Fibroblast of skin of right quadriceps (primary cell): ENCODE measurements around the gene CLEC16A.
"Not testable (repeated sequence)": the region's sequence is repeated elsewhere in the genome, so short reads cannot be mapped to it uniquely, and the experiment has no call there.

ENCODE experiments used
- DNase-seq: peaks from one replicate; pipeline ENCODE4 v3.0.0-alpha.2; 2013

Gene CLEC16A

GRCh38 chr16:11210260-11210659, 265.9 kb downstream of the CLEC16A start:
- no peak for DNase-seq

GRCh38 chr16:11211061-11211976, 267.0 kb downstream of the CLEC16A start:
- DNase-seq: no peak

DNA sequence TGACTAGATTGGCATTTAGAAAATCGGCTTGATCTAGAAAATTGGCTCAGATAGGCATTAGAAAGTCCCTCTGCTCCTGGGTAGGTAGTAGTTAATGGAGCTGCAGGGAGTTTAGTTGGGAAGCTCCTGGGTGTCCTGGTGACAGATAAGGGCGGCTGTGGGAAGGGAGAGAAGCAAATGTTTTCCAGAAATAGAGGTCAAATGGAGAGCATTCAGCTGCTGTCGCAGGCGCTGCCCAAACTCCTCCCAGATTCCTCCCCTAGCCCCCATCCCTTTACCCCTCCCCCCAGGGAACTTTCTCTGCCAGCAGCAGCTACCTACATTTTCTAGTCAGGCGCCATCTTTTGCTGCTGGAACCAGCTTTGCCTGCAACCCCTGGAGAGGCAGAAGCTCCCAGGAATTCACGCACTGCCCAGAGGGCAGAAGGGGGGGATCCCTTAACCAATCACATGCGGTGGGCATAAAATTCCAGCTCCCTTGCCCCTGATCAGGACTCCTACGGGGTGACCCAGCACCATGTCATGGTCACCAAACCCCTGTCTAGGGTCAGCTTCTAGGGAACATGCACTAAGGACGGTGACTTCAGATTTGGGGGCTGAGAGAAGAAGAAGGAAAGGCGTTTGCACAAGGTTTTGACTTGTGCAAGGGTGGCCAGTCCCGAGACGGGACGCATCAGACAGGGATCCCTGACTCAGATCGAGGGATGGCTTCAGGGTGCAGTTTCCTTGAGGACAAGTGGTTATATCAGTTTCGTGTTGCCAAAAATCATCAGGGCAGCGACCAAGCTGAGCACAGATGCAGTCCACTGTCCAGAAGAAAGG, 267.8 kb downstream of the CLEC16A start:
- no peak for DNase-seq

- no peak for DNase-seq
These were observed 268.4 kb downstream of the CLEC16A start for GRCh38 chr16:11212798-11213196.

DNA sequence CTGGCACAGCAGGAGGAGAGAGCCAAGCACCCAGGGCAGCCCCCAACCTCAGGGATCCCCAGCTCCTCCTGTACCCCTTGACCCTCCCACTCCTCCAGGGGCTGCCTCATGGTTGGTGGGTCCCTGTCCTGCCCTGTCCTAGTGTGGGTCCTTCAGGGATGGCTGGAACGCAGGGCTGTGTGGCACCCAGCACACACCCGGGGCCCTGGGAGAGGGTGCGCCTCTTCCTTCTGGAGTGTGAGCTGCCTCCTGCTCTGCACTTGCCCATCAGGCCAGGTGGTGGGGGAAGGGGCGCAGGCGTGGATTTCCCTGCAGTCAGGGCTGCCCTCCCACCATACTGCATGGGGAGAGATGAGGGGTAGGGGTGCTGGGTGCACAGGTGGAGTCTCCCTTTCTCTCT, 269.0 kb downstream of the CLEC16A start:
- DNase-seq: no peak

DNA sequence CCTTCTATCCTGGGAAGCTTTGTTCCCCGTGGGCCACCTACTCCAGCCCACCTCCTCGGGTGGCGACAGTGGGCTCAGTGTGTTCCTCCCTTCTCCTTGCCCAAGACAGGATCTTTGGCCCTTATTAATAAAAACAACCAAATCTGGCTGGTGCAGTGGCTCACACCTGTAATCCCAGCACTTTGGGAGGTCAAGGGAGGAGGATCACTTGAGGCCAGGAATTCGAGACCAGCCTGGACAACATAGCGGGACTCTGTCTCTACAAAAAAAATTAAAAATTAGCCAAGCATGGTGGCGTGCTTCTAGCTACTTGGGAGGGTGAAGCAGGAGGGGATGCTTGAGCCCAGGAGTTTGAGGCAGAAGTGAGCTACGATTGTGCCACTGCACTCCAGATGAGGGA, 269.4 kb downstream of the CLEC16A start:
- no peak for DNase-seq

GRCh38 chr16:11215935-11216556, 271.7 kb downstream of the CLEC16A start:
- DNase-seq: no peak

DNA sequence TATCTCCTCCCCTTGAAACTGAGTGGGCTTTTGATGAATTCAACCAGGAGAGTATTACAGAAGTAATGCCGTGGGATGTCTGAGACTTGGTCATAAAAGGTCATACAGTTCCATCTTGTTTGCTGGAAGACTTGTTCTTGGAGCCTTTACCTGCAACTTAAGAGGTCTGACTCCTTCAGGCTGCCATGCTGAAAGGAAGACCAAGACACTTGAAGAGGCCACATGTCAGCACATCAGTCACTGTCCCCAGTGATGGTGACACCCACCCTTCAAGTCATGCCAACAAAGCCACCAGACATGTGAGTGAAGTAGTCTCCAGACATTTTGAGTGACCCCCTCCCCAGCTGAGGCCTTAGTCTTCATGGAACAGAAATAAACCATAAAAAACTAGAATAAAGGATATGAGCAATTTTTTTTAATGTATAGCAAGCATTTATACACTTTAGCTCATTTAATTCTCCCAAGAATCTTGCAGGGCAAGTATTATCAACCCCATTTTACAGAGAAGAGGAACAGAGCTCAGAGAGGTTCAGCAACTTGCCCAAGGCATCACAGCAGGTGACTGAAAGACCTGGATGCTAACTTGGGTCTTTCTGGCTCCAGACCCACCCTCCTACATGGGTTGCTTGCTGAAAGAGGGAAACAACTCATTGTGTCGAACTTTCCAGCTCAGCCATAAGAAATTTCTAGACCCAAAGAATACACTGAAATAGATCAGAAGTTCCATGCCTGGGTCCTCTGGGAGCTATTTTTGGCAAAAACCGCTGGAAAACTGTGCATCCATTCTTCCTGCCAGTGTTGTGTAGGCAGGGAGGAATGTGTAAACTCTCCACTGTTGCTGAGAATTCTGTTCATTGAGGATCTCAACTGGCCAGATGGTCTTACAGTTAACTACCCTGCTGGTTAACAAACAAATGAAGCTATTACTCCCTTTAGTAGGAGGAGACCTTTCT, 273.6 kb downstream of the CLEC16A start:
- DNase-seq: no peak

DNA sequence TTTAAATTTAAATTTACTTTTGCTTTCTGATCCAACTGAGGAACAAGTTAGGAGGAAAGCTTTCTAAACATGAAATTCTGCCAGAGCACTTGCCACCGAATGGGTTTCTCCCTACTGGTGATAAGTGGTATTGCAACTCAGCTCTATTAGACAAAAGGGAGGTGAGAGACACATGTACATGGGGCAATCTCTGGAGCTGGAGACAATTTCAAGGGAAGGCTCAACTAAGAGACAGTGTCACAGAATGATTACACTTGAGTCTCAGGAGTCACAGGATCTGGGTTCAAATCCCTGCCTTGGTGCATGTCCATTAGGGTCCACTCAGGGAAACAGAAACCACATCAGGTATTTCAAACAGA, 274.2 kb downstream of the CLEC16A start:
- DNase-seq: no peak

GRCh38 chr16:11219178-11219577, 274.8 kb downstream of the CLEC16A start:
- DNase-seq: no peak

- not testable (repeated sequence) for DNase-seq
These were observed 276.1 kb downstream of the CLEC16A start for GRCh38 chr16:11220507-11220906.

DNA sequence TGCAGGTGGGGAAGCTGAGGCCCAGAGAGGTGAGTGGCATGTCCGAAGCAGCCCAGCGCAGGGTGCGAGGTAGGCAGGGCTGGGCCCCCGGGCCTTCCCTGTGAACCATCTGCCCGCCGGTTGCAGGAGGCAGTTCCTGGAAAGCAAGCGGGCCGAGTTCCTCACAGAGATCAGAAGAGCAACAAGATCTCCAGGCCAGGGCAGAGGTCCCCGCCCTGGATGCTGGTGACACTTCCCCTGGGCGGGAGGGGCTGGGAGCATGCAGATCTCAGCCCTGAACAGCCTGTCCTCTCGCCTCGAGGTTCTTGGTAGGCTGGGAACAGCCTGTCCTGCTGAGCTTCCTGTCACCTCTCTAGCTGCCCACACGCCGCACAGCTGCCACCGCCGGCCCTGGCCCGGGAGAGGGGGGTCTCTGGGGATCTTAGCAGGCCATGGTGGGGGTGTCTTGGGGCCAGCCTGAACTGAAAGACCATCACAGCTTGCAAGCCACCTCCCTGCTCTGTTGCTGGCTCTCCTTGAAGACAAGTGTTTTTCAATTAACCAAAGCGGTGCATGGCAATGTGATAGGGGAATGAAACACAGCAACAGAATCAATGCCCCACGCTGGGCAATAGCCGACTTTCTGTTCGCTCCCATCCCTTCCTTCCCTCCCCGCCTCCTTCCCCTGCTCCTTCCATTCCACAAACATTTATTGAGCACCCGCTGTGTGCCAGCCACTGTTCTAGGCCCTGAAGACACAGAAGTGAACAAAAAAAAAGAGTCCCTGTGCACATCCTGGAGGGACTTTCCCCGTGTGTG, 279.9 kb downstream of the CLEC16A start:
- no peak for DNase-seq

DNA sequence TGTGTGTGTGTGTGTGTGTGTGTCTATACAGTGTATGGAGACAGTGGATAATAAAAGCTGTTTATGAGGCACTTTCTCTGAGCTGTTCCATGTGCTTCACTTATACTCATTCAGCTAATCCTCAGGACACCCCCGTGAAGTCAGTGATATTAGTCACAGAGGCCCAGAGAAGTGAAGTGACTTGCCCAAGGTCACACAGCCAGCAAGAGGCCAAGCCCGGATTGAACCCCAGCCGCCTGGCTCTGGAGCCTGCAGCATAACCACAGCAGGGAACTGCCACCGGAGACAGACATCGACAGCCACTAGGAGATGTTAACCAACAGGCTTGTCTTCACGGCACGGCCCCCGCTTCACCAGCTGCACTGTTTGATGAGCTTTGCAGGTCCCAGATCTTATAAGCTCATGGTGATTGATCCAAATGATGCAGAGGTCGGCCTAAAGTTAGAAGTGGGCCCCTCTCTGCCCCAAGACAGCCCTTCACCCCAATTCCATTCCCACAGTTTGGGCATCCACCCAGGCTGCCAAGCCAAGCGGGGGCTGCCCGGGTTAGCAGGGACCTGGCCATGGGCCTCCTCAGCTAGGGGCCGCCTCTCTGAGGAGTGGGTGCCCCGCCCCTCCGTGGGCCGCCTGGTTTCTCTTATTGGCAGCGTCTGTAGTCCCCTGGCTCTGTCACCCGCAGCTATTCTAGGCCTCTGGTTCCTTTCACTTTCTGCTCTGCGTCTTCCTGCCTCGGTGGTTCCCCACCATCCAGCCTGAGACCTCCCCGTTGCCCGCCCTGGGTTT, 280.7 kb downstream of the CLEC16A start:
- no peak for DNase-seq

DNA sequence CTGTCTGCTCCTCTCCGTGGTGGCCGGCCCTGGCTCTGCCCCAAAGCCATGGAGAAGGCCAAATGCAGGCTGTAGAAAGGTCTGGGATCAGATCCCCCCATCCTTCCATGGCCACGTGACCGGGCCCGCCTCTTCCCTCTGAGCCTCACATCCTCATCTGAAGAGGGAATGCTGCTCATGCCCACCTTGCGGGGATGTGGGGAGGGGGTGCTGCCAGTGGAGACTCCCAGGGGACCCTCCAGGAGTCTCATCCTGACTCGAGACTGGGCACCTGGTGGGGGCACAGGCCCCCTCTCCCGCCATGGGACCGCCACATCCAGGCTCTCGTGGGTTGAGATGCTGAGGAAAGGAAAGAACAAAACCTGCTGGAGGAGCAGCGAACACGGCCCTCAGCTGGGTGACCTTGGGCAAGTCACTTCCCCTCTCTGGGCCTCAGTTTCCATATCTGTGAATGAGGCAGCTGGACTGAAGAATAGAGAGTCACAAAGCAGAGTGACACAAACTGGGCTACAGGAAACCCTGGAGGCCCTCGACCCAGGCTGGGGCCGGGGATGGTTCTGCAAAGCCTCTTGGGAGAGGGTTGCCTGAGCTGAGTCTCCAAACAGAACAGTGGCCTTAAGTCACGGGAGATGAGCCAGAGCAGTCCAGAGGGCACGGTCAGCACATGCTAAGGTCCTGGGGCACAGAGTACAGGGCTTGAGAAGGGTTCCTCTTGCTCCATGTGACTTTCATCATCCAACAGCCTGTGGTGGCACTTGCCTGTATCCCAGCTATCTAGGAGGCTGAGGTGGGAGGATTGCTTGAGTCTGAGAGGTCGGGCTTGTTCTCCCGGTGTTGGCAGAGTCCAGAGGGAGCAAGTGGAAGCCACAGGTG, 281.5 kb downstream of the CLEC16A start:
- DNase-seq: no peak

DNA sequence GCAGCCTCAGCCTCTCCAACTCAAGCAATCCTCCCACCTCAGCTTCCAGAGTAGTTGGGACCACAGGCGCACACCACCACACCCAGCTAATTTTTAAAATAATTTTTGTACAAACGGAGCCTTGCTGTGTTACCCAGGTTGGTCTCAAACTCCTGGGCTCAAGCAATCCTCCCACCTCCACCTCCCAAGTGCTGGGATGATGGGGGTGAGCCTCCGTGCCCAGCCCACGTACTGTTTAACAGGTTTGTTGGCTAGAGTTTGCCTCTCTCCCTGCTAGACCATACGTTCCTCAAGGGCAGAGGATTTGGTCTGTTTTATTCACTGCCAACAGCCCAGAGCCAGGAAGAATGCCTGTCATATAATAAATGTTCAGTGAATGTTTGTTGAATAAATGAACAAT, 285.1 kb downstream of the CLEC16A start:
- DNase-seq: no peak

GRCh38 chr16:11229906-11230305, 285.5 kb downstream of the CLEC16A start:
- DNase-seq: no peak

DNA sequence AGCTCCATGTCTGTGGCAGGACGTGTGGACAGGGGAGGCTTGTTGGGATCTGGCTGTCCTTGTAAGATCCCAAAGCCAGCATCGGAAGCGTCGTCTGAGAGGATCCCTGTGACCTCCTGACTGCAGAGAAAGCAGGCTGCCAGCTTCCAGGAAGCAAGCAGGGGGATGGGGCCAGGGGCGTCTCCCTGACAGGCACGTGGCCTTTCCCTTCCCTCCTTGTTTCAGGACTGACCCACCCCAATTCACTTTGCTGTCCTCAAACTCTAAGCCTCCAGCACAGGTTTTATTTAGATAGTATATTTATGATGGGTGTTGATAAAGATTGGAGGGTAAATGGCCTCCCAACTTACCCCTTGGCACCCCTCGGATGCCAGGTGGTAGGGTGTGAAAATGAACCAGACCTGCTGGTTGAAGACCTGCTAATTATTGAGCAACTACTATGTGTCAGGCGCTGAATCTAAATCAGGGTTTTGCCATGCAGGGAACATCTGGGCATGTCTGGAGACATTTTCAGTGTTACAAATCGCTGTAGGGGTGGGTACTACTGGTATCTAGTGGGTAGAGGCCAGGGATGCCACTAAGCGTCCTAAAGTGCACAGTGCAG, 287.1 kb downstream of the CLEC16A start:
- DNase-seq: no peak
